Smooth muscle cell (in vitro differentiated cells): ENCODE measurements around the gene SCAMP1. TPM values are rescaled to one million over a fixed set of nuclear protein-coding genes. Genes with fewer than 3 reads are reported as not detected.

ENCODE experiments used
- DNase-seq: peaks from one replicate; lab custom pipeline; 2025; ENCODE audit not compliant: unreplicated experiment; lab: John Stamatoyannopoulos, UW
- H2AFZ ChIP-seq: fragments of 200-600 bp; sonication (generic); 2 replicates; pipeline ENCODE4 v1.6.0; 2016; ENCODE audit warnings: antibody characterized with exemption, low read depth, mild to moderate bottlenecking
- H3F3A ChIP-seq: fragments of 200-600 bp; sonication (generic); 2 replicates; pipeline ENCODE4 v1.6.0; 2017; ENCODE audit warnings: antibody characterized with exemption, low read depth
- H3K27ac ChIP-seq: fragments of 200-600 bp; sonication (generic); 2 replicates; pipeline ENCODE4 v1.5.1; 2016; ENCODE audit warnings: low read depth, mild to moderate bottlenecking
- H3K27me3 ChIP-seq: fragments of 200-600 bp; sonication (generic); 2 replicates; pipeline ENCODE4 v1.6.1; 2016; ENCODE audit warnings: low read depth, mild to moderate bottlenecking
- H3K36me3 ChIP-seq: fragments of 200-600 bp; sonication (generic); 2 replicates; pipeline ENCODE4 v1.5.1; 2016; ENCODE audit warnings: low read depth
- H3K4me1 ChIP-seq: fragments of 200-600 bp; sonication (generic); 2 replicates; pipeline ENCODE4 v1.5.1; 2016; ENCODE audit warnings: low read depth
- H3K4me2 ChIP-seq: fragments of 200-600 bp; sonication (generic); 2 replicates; pipeline ENCODE4 v1.6.0; 2016; ENCODE audit warnings: mild to moderate bottlenecking
- H3K4me3 ChIP-seq: fragments of 200-600 bp; sonication (generic); 2 replicates; pipeline ENCODE4 v1.5.1; 2016; ENCODE audit warnings: mild to moderate bottlenecking
- H3K79me2 ChIP-seq: fragments of 200-600 bp; sonication (generic); 2 replicates; pipeline ENCODE4 v1.6.0; 2016; ENCODE audit warnings: low read depth, mild to moderate bottlenecking
- H3K9ac ChIP-seq: fragments of 200-600 bp; sonication (generic); 2 replicates; pipeline ENCODE4 v1.6.0; 2016; ENCODE audit warnings: low read depth
- H3K9me3 ChIP-seq: fragments of 200-600 bp; sonication (generic); replicated peaks from 2 replicates; pipeline ENCODE4 v1.5.1; 2016; ENCODE audit warnings: low read depth
- H4K20me1 ChIP-seq: fragments of 200-600 bp; sonication (generic); 2 replicates; pipeline ENCODE4 v1.6.0; 2016; ENCODE audit warnings: low read depth
- WGBS: methylation state at CpG from one replicate; pipeline ENCODE4 v1.1.7; 2016; ENCODE audit warnings: low lambda C conversion rate; 5-methylcytosine and 5-hydroxymethylcytosine counted together
- polyA plus RNA-seq: library from polyadenylated mRNA; unstranded; fragments of >200 nt; fragmentation: Nextera tagmentation; extraction: Ambion mirVana; gene quantifications from 2 replicates; pipeline ENCODE4 v1.2.1, GENCODE V29; 2016
- total RNA-seq: library from RNA; depleted of rRNA; stranded (reverse); fragments of >200 nt; gene quantifications from 2 replicates; pipeline ENCODE4 v1.2.3, GENCODE V29; 2014
- TF ChIP-seq, protein P1 (sequence below): fragments of 200-600 bp; sonication (generic); IDR thresholded peaks from 2 replicates; pipeline ENCODE4 v1.5.1; 2017; ENCODE audit warnings: borderline replicate concordance, mild to moderate bottlenecking, antibody characterized with exemption; ENCODE audit not compliant: insufficient read depth, poor library complexity, severe bottlenecking

Gene SCAMP1
- total and polyA plus RNA-seq, 2 experiments from 2014 or later = 21.0 to 45.6 TPM

DNA sequence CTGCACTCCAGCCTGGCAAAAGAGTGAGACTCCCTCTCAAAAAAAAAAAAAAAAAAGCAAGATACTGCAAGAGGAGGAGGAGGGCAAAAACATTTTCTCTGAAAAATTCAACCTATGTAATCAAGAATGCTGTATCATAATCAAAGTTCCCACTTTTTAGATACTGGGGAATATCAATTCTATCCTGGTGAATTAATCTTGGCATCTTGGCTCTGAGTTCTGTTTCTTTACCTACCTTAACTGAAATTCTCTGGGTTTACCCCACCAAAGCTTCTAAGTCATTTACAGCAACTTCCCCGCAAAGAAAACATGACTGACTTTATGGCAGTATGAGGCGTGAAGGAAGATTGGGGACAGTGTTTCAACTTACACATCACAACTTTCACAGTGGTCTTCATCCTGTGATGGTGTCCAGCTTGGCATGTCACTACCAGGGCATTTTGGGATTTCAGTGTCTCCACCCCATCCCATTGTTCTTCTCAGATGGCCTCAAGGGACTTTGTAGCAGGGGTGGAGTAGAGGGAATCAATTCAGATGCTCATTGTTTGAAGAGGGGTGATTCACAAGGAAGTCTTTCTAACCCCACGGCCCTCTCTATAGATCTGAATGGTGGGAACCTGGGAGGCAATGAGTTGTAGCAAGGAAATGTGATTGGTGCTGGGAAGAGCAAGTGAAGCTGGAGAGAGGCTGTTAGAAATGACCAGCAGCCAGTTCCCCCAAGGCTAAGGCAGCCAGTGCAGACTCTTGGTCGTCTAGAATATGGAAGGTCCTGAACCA, 130.5 kb downstream of the SCAMP1 start:
- Histone ChIP-seq H3K9ac (no peak overlapping the region), H3K27ac (no peak overlapping the region), H3K4me3 (no peak overlapping the region), H3K27me3 (no peaks in the 10 kb centered on the region), H3F3A (peaks cover 5% of the 10 kb centered on the region), H3K4me1 (peaks cover 7% of the 10 kb centered on the region), H3K79me2 (peaks cover 22% of the 10 kb centered on the region), H3K9me3 (no peaks in the 10 kb centered on the region), H3K36me3 (no peaks in the 10 kb centered on the region), H2AFZ (no peak overlapping the region), H3K4me2 (no peak overlapping the region), H4K20me1 (no peaks in the 10 kb centered on the region)
- 87% methylated on average over 4 of the region's 4 CpGs for WGBS
- TF ChIP-seq, protein P1, sequence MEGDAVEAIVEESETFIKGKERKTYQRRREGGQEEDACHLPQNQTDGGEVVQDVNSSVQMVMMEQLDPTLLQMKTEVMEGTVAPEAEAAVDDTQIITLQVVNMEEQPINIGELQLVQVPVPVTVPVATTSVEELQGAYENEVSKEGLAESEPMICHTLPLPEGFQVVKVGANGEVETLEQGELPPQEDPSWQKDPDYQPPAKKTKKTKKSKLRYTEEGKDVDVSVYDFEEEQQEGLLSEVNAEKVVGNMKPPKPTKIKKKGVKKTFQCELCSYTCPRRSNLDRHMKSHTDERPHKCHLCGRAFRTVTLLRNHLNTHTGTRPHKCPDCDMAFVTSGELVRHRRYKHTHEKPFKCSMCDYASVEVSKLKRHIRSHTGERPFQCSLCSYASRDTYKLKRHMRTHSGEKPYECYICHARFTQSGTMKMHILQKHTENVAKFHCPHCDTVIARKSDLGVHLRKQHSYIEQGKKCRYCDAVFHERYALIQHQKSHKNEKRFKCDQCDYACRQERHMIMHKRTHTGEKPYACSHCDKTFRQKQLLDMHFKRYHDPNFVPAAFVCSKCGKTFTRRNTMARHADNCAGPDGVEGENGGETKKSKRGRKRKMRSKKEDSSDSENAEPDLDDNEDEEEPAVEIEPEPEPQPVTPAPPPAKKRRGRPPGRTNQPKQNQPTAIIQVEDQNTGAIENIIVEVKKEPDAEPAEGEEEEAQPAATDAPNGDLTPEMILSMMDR = no peak
- DNase-seq = no peak

DNA sequence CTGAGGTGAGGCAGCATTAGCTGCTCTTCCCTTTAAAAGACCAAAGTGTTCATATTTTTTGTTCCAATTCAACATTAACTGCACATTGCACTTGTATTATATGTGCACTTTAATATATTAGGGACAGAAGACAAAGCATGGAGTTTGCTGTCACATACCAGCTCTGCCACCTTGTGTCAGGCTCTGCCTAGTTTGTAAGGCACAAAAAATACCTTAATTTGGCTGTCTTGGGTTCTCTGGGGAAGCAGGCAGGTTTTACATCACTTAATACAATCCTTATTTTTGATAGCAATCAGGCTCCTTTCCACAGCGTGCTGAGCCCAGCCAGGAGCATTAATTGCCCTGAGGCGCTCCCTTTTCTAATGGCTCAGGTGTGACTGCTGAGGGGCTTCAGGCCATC, 131.8 kb downstream of the SCAMP1 start:
- Histone ChIP-seq H3K4me3 (no peak overlapping the region), H3K79me2 (peaks cover 34% of the 10 kb centered on the region), H3K27ac (no peak overlapping the region), H3K4me1 (peaks cover 15% of the 10 kb centered on the region), H3K9me3 (no peaks in the 10 kb centered on the region), H3K9ac (no peak overlapping the region), H2AFZ (no peak overlapping the region), H3K36me3 (no peaks in the 10 kb centered on the region), H3K27me3 (no peaks in the 10 kb centered on the region), H3F3A (peaks cover 6% of the 10 kb centered on the region), H3K4me2 (no peak overlapping the region), H4K20me1 (no peaks in the 10 kb centered on the region)
- DNase-seq = no peak
- 78% methylated on average over 2 of the region's 2 CpGs for WGBS
- TF ChIP-seq, protein P1 = no peak

DNA sequence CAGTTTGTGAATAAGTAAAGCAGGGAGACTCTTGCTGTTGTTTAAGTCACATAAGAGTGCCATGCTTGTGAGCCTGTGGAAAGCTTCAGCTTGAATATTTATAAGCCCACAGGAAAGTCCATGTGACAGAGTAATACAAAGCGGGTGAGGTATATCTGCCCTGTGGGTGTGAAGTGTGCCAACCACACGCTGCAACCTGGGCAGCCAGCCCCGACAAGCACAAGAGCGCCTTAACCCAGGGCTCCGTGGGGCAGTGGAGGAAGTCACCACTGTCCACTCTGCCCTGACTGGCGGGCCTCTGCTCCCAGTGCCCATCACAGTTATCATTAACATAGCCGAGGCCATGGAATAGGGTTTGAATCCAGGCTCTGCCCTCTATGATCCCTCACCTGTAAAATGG, 132.2 kb downstream of the SCAMP1 start:
- H3K79me2 ChIP-seq = peaks cover 39% of the 10 kb centered on the region
- no peak for DNase-seq

More for the DNA sequence above, 132.2 kb downstream of the SCAMP1 start:
- WGBS = 97% methylated on average over 7 of the region's 7 CpGs
- Histone ChIP-seq H3K36me3 (no peaks in the 10 kb centered on the region), H3K4me2 (no peak overlapping the region), H4K20me1 (peaks cover 1% of the 10 kb centered on the region), H3K9ac (no peak overlapping the region), H3K4me3 (no peak overlapping the region), H2AFZ (no peak overlapping the region), H3K9me3 (no peaks in the 10 kb centered on the region), H3K4me1 (peaks cover 15% of the 10 kb centered on the region), H3F3A (peaks cover 6% of the 10 kb centered on the region), H3K27me3 (no peaks in the 10 kb centered on the region), H3K27ac (no peak overlapping the region)
- TF ChIP-seq, protein P1 = no peak
